DOHH2 (cell line): ENCODE results near the gene BLOC1S1.

Experiments
- EZH2phosphoT487 ChIP-seq: fragments of 200-600 bp; sonication (generic); IDR thresholded peaks from 2 replicates; pipeline ENCODE4 v1.6.1; 2017; ENCODE audit warnings: borderline replicate concordance, mild to moderate bottlenecking, antibody characterized with exemption, low read length, moderate library complexity, mixed read lengths
- TF ChIP-seq, protein P1 (sequence below): fragments of 200-600 bp; sonication (generic); IDR thresholded peaks from one replicate; pipeline ENCODE4 v1.5.1; 2014; ENCODE audit warnings: antibody characterized with exemption, mild to moderate bottlenecking, low read depth, low read length; ENCODE audit not compliant: poor library complexity, severe bottlenecking

DNA sequence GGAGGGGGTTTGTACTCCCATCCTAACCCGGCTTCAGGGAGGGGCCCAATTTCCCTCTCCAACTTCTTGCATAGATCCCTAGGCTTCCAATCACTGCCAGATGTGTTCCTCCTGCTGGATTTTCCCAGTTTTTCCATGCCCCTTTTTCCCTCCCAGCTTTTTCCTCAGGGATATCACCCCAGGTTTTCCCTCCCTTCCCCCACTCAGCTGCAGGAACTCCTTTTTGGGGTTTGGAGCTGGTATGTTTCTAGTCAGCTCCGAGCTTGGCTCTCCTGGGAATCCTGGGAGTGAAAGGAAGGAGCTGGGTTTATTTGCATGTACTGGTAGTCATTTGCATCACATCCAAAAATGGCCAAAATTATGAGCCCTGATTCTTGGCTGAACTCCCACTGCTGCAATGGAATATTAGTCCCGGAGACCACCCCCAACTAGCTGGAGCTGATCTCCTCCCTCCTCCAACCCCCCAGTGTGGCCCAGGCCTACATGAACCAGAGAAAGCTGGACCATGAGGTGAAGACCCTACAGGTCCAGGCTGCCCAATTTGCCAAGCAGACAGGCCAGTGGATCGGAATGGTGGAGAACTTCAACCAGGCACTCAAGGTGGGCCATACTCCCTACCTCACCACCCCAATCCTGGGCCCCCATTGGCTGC lies 2.9 kb downstream of the BLOC1S1 start:
- TF ChIP-seq, protein P1, sequence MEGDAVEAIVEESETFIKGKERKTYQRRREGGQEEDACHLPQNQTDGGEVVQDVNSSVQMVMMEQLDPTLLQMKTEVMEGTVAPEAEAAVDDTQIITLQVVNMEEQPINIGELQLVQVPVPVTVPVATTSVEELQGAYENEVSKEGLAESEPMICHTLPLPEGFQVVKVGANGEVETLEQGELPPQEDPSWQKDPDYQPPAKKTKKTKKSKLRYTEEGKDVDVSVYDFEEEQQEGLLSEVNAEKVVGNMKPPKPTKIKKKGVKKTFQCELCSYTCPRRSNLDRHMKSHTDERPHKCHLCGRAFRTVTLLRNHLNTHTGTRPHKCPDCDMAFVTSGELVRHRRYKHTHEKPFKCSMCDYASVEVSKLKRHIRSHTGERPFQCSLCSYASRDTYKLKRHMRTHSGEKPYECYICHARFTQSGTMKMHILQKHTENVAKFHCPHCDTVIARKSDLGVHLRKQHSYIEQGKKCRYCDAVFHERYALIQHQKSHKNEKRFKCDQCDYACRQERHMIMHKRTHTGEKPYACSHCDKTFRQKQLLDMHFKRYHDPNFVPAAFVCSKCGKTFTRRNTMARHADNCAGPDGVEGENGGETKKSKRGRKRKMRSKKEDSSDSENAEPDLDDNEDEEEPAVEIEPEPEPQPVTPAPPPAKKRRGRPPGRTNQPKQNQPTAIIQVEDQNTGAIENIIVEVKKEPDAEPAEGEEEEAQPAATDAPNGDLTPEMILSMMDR = no peak
- no peak for TF ChIP-seq EZH2phosphoT487
